Ascending aorta (tissue), 2 donors: Measurements from ENCODE around the gene KIAA0825. TPM values are rescaled to one million over a fixed set of nuclear protein-coding genes. Genes with fewer than 3 reads are reported as not detected.
"Not testable (repeated sequence)": the region's sequence is repeated elsewhere in the genome, so short reads cannot be mapped to it uniquely, and the experiment has no call there.

ENCODE experiments used
- DNase-seq, 2 donors: peaks; one replicate each; pipeline ENCODE4 v3.0.0-alpha.2; 2019; ENCODE audit warnings: low spot score in 2 of 2
- H3K27ac ChIP-seq, 2 donors: fragments of 200-600 bp; sonication (generic); one replicate each; pipeline ENCODE4 v1.5.1; 2016 to 2017; ENCODE audit warnings: mild to moderate bottlenecking in 1 of 2
- H3K27me3 ChIP-seq: fragments of 200-600 bp; sonication (generic); one replicate; pipeline ENCODE4 v1.5.1; 2017
- H3K36me3 ChIP-seq, 2 donors: fragments of 200-600 bp; sonication (generic); one replicate each; pipeline ENCODE4 v1.5.1; 2016
- H3K4me1 ChIP-seq, 2 donors: fragments of 200-600 bp; sonication (generic); one replicate each; pipeline ENCODE4 v1.5.1; 2016 to 2017; ENCODE audit warnings: mild to moderate bottlenecking in 1 of 2
- H3K4me3 ChIP-seq, 2 donors: fragments of 200-600 bp; sonication (generic); one replicate each; pipeline ENCODE4 v1.5.1; 2016 to 2017; ENCODE audit warnings: mild to moderate bottlenecking in 1 of 2
- H3K9me3 ChIP-seq, 2 donors: fragments of 200-600 bp; sonication (generic); one replicate each; pipeline ENCODE4 v1.5.1; 2016
- CTCF ChIP-seq, 3 experiments: fragments of 200-600 bp in 2 of 3; fragments of 450-650 bp in 1 of 3; sonication (generic) in 2 of 3; IDR thresholded peaks; one replicate each; pipeline ENCODE4 v1.5.1; 2016 to 2019; ENCODE audit warnings: antibody characterized with exemption in 3 of 3, mild to moderate bottlenecking in 1 of 3, moderate library complexity in 1 of 3
- intact Hi-C: fragments of 100-400 bp; cut with DNase I; formaldehyde crosslinking; loops from one replicate; pipeline ENCODE4 v1.15.1; 2023
- total RNA-seq: library from RNA; depleted of rRNA; stranded (reverse); fragments of >200 nt; gene quantifications from one replicate; pipeline ENCODE4 v1.1.0, GENCODE V29; 2016

The KIAA0825 gene
- total RNA-seq, 1 donor from 2014 or later, result 2.4 TPM

DNA sequence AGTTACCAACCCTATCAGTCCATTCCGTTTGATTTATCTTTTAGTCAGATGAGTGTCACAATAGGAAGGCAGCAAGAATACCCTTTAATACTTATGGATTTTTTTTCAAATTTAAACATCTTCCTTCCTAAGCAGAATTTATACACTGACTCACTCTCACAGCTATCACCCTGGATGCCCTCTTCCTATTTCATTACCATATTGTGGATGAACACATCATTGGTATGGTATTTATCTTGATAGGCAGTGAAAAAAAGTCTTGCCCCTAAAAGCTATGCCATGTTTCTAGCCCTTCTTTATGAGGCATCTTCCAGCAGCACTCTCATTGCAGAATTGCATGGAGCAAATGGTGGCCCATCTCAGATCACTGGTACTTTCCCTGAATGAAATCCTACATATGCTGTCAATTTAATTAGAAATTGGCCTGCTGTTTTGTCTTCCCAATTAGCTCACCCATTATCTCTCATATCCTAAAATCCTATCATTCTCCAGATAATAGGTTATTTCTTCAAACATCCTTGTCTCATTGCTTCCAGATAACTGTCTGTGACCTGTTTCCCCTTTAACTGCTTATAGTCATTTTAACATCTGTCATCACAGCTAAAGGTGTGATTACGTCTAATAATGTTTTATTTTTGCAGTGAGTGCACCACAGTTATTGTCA lies 443.5 kb downstream of the KIAA0825 start:
- no peaks in the 10 kb centered on the region for H3K9me3 ChIP-seq
- no peaks in the 10 kb centered on the region for H3K4me1 ChIP-seq
- no peaks in the 10 kb centered on the region for H3K36me3 ChIP-seq
- no peak overlapping the region for H3K27ac ChIP-seq
- no peak for TF ChIP-seq CTCF (IDR thresholded peaks at IDR 0.05)
- H3K27me3 ChIP-seq, result no peaks in the 10 kb centered on the region
- intact Hi-C loops, result no loop called here
- H3K4me3 ChIP-seq, result no peak overlapping the region
- DNase-seq, result no peak

DNA sequence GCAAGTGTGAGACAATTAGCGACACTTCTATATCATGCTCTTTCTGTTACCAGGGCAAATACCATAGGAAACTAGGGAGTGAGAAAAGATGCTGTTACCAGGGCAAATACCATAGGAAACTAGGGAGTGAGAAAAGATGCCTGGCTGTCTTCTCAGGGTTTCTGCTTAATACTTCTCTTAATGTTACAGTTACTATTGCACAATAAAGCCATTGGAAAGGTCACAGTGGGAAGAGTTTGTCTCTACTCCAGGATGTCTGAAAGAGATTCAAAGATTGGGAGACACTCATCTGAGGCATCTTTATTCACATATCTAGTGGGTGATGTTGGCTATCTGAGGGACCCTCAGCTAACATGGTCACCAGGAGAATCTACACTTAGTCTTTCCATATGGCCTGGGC lies 445.3 kb downstream of the KIAA0825 start:
- TF ChIP-seq CTCF (IDR thresholded peaks at IDR 0.05), result no peak
- H3K27me3 ChIP-seq, result no peaks in the 10 kb centered on the region
- no peaks in the 10 kb centered on the region for H3K4me1 ChIP-seq
- no peak overlapping the region for H3K27ac ChIP-seq
- H3K4me3 ChIP-seq, result no peak overlapping the region
- H3K36me3 ChIP-seq, result no peaks in the 10 kb centered on the region
- intact Hi-C loops, result no loop called here
- no peak for DNase-seq
- no peaks in the 10 kb centered on the region for H3K9me3 ChIP-seq

GRCh38 chr5:94171070-94171469 lies 447.3 kb downstream of the KIAA0825 start:
- H3K4me1 ChIP-seq, intact Hi-C loops, H3K27ac ChIP-seq, H3K27me3 ChIP-seq, H3K9me3 ChIP-seq, H3K4me3 ChIP-seq, DNase-seq, H3K36me3 ChIP-seq: not testable (repeated sequence)

- not testable (repeated sequence) for H3K27me3 ChIP-seq
Measured at GRCh38 chr5:94170158-94170557, 448.2 kb downstream of the KIAA0825 start.

GRCh38 chr5:94168151-94168550 lies 450.3 kb downstream of the KIAA0825 start:
- Histone ChIP-seq H3K4me1 (no peaks in the 10 kb centered on the region), H3K4me3 (no peak overlapping the region), H3K27me3 (no peaks in the 10 kb centered on the region), H3K36me3 (no peaks in the 10 kb centered on the region), H3K9me3 (peaks cover 0 to 6% of the 10 kb centered on the region in 2 donors), H3K27ac (no peak overlapping the region)
- no peak for TF ChIP-seq CTCF (IDR thresholded peaks at IDR 0.05)
- intact Hi-C loops, result no loop called here
- no peak for DNase-seq

More at GRCh38 chr5:94170158-94170557, 448.2 kb downstream of the KIAA0825 start:
- H3K27ac ChIP-seq, DNase-seq, intact Hi-C loops, H3K9me3 ChIP-seq, H3K4me1 ChIP-seq, H3K36me3 ChIP-seq, H3K4me3 ChIP-seq: not testable (repeated sequence)

DNA sequence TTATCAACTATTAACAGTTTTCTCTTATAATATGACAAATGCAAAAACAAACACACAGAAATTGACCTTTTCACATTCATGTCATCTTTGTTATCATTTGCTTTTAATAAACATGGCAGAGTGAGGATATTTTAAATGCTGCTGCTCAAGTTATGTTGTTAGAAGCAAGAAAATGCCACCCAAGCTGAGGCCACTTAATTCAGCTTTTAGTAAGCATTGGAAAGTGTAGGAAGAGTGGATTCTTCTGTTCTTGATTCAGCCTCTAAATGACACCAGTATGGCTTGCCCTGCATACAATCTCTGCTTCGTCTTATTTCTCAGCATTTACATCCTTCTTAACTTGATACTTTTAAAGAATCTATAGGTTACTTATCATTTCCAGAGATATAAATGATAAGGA lies 456.6 kb downstream of the KIAA0825 start:
- no peak overlapping the region for H3K27ac ChIP-seq
- no peaks in the 10 kb centered on the region for H3K4me1 ChIP-seq
- no peaks in the 10 kb centered on the region for H3K27me3 ChIP-seq
- TF ChIP-seq CTCF (IDR thresholded peaks at IDR 0.05), result no peak
- H3K4me3 ChIP-seq, result no peak overlapping the region
- H3K36me3 ChIP-seq, result no peaks in the 10 kb centered on the region
- no peak for DNase-seq
- intact Hi-C loops, result no loop called here
- peaks cover 0 to 6% of the 10 kb centered on the region in 2 donors for H3K9me3 ChIP-seq

- intact Hi-C loops, result no loop called here
- no peak for TF ChIP-seq CTCF (IDR thresholded peaks at IDR 0.05)
- DNase-seq, result no peak
- Histone ChIP-seq H3K4me3 (no peak overlapping the region), H3K36me3 (no peaks in the 10 kb centered on the region), H3K27me3 (no peaks in the 10 kb centered on the region), H3K9me3 (peaks cover 0 to 3% of the 10 kb centered on the region in 2 donors), H3K27ac (no peak overlapping the region), H3K4me1 (no peaks in the 10 kb centered on the region)
Measured at GRCh38 chr5:94159144-94159543, 459.3 kb downstream of the KIAA0825 start.
